Mesothelial cell of epicardium (in vitro differentiated cells): Measurements from ENCODE around the gene CNTN1. TPM values are rescaled to one million over a fixed set of nuclear protein-coding genes. Genes with fewer than 3 reads are reported as not detected.

Source experiments
- DNase-seq, 2 experiments: peaks; one replicate each; pipeline ENCODE4 v3.0.0; 2021; ENCODE audit warnings: low spot score in 2 of 2; ENCODE audit not compliant: unreplicated experiment in 2 of 2
- H3K27ac Mint-ChIP-seq: 2 replicates; pipeline ENCODE4 v1.8.0; 2021; ENCODE audit warnings: mixed read lengths
- H3K27me3 Mint-ChIP-seq: 2 replicates; pipeline ENCODE4 v1.8.0; 2021; ENCODE audit warnings: low read depth, mixed read lengths
- H3K36me3 Mint-ChIP-seq: 2 replicates; pipeline ENCODE4 v1.8.0; 2021; ENCODE audit warnings: mixed read lengths
- H3K4me1 Mint-ChIP-seq: 2 replicates; pipeline ENCODE4 v1.8.0; 2021; ENCODE audit warnings: mixed read lengths
- H3K4me3 Mint-ChIP-seq: 2 replicates; pipeline ENCODE4 v1.8.0; 2021; ENCODE audit warnings: mild to moderate bottlenecking, moderate library complexity, mixed read lengths
- H3K9me3 Mint-ChIP-seq: 2 replicates; pipeline ENCODE4 v1.8.0; 2021; ENCODE audit warnings: mixed read lengths
- total RNA-seq: library from RNA; stranded (reverse); gene quantifications from 3 replicates; pipeline ENCODE4 v1.2.1, GENCODE V29; 2021
- TF ChIP-seq, protein P1 (sequence below): fragments of 200-600 bp; sonication (generic); IDR thresholded peaks from one replicate; pipeline ENCODE4 v1.5.0; 2021; ENCODE audit warnings: antibody characterized with exemption; ENCODE audit not compliant: unreplicated experiment

CNTN1 gene
- total RNA-seq, 1 donor from 2014 or later = 22.4 TPM

DNA sequence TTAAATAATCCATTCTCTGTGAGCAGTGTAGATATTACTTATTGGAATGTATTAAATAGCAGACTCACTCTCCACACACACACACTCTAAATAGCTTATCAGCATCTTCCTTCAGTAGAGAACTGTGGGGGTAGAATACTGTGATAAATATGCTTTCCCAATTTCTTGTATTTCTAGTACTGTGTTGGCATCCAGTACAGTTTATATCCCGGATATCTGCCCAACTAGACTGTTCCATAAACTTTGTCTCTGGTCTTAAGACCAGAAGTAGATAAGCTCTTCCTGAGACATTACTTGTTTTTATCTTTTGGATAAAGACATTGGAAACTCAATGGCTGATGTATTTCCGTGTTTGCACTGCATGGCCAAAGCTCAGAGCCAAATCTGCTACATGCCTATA lies 359.7 kb downstream of the CNTN1 start:
- no peak for DNase-seq
- H3K36me3 Mint-ChIP-seq = no peaks in the 10 kb centered on the region
- no peaks in the 10 kb centered on the region for H3K27me3 Mint-ChIP-seq

DNA sequence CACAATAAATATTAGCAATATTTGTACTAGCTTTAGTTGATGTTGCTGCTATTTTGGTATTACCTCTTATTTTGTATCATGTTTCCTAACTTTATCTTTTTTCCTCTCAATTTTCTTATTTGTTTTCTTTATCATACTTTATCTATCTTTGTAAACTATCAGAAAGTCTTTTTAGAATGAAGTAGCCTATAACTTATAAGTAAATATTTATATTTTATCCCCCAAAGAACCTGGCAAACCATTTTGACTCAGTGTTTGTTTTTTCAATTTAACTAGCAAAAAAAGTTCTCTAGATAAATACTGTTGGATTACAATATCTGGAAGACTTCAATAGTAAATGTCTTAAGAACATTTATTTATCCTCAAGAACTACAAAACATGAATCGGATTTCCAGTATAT lies 360.2 kb downstream of the CNTN1 start:
- TF ChIP-seq, protein P1, sequence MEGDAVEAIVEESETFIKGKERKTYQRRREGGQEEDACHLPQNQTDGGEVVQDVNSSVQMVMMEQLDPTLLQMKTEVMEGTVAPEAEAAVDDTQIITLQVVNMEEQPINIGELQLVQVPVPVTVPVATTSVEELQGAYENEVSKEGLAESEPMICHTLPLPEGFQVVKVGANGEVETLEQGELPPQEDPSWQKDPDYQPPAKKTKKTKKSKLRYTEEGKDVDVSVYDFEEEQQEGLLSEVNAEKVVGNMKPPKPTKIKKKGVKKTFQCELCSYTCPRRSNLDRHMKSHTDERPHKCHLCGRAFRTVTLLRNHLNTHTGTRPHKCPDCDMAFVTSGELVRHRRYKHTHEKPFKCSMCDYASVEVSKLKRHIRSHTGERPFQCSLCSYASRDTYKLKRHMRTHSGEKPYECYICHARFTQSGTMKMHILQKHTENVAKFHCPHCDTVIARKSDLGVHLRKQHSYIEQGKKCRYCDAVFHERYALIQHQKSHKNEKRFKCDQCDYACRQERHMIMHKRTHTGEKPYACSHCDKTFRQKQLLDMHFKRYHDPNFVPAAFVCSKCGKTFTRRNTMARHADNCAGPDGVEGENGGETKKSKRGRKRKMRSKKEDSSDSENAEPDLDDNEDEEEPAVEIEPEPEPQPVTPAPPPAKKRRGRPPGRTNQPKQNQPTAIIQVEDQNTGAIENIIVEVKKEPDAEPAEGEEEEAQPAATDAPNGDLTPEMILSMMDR = no peak
- no peaks in the 10 kb centered on the region for H3K36me3 Mint-ChIP-seq
- no peak overlapping the region for H3K4me3 Mint-ChIP-seq
- no peak for DNase-seq
- no peak overlapping the region for H3K27ac Mint-ChIP-seq
- H3K27me3 Mint-ChIP-seq = no peaks in the 10 kb centered on the region
- H3K4me1 Mint-ChIP-seq = peaks cover 5% of the 10 kb centered on the region
- no peaks in the 10 kb centered on the region for H3K9me3 Mint-ChIP-seq

More for the DNA sequence above, 359.7 kb downstream of the CNTN1 start:
- Mint-ChIP-seq H3K4me1 (peaks cover 5% of the 10 kb centered on the region), H3K4me3 (no peak overlapping the region), H3K27ac (no peak overlapping the region), H3K9me3 (no peaks in the 10 kb centered on the region)
- TF ChIP-seq, protein P1 = no peak

- no peaks in the 10 kb centered on the region for H3K9me3 Mint-ChIP-seq
- no peak for DNase-seq
- H3K4me1 Mint-ChIP-seq = peaks cover 5% of the 10 kb centered on the region
- H3K27me3 Mint-ChIP-seq = no peaks in the 10 kb centered on the region
- no peaks in the 10 kb centered on the region for H3K36me3 Mint-ChIP-seq
- no peak overlapping the region for H3K4me3 Mint-ChIP-seq
- TF ChIP-seq, protein P1 = no peak
- no peak overlapping the region for H3K27ac Mint-ChIP-seq
These were observed 360.8 kb downstream of the CNTN1 start for GRCh38 chr12:41053046-41053445.

GRCh38 chr12:41055875-41056577 lies 363.8 kb downstream of the CNTN1 start:
- Mint-ChIP-seq H3K4me1 (peaks cover 5% of the 10 kb centered on the region), H3K27me3 (no peaks in the 10 kb centered on the region), H3K4me3 (no peak overlapping the region), H3K27ac (no peak overlapping the region), H3K9me3 (no peaks in the 10 kb centered on the region), H3K36me3 (no peaks in the 10 kb centered on the region)
- no peak for DNase-seq
- TF ChIP-seq, protein P1 = no peak

DNA sequence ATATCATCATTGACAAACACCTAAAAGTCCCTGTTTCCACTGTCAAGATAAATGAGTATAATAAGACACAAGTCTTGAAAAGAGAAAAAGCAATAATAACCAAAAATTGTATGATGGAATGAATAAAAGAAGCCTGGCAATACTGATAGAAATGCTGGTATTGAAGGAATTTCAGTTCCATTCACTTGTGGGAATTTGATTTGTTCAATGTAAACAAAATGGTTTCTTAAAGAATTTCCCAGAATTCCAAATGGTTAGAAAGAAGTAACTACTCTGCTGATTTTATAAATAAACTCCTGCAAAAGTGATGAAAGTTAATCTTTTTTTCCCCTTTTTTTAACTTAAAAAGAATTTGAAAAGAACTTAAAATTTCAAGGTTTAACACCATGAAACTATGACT lies 366.0 kb downstream of the CNTN1 start:
- H3K9me3 Mint-ChIP-seq = no peaks in the 10 kb centered on the region
- no peak overlapping the region for H3K27ac Mint-ChIP-seq
- H3K36me3 Mint-ChIP-seq = no peaks in the 10 kb centered on the region
- peaks cover 2% of the 10 kb centered on the region for H3K4me1 Mint-ChIP-seq
- no peaks in the 10 kb centered on the region for H3K27me3 Mint-ChIP-seq
- H3K4me3 Mint-ChIP-seq = no peak overlapping the region
- DNase-seq = no peak
- TF ChIP-seq, protein P1 = no peak
